Peyer's patch (tissue), 4 donors: Measurements from ENCODE around the gene METTL1.

Source experiments
- CTCF ChIP-seq, 6 experiments: fragments of 450-650 bp in 4 of 6; fragments of 200-600 bp in 2 of 6; sonication (generic) in 1 of 6; IDR thresholded peaks; one replicate each; pipeline ENCODE4 v1.5.1; 2017 to 2019; ENCODE audit warnings: antibody characterized with exemption in 6 of 6, mild to moderate bottlenecking in 3 of 6, moderate library complexity in 1 of 6
- POLR2A ChIP-seq, 2 donors: fragments of 450-650 bp; IDR thresholded peaks; one replicate each; pipeline ENCODE4 v1.5.1; 2017; ENCODE audit warnings: antibody characterized with exemption in 2 of 2, mild to moderate bottlenecking in 2 of 2, moderate library complexity in 2 of 2

GRCh38 chr12:57806677-57807076 is 34.8 kb upstream of the METTL1 start:
- no peak for TF ChIP-seq POLR2A (IDR thresholded peaks at IDR 0.05)
- no peak for TF ChIP-seq CTCF (IDR thresholded peaks at IDR 0.05)
